ENCODE results near the gene SEPTIN2. TPM values are rescaled to one million over a fixed set of nuclear protein-coding genes. Genes with fewer than 3 reads are reported as not detected.

The SEPTIN2 gene
- total and polyA plus RNA-seq, 10 of the 15 experiments (the other 5 are each of a cell fraction or from before 2014, with no cell fraction given), result 169 to 474 (median 269) TPM

- TF ChIP-seq NKRF (conservative IDR thresholded peaks at IDR 0.05) (no peak), JUNB (IDR thresholded peaks at IDR 0.05) (peak; percentile 56)
- Histone ChIP-seq H3K27ac (ENCODE audit: control insufficient read depth, insufficient read depth) (peak overlapping the region; percentile 70), H3K4me1 (ENCODE audit: control insufficient read depth, insufficient read depth, low read length) (peaks cover 46% of the 10 kb centered on the region), H3K4me2 (ENCODE audit: control insufficient read depth, insufficient read depth) (peak overlapping the region; percentile 74), H2AFZ (ENCODE audit: control insufficient read depth, low read depth, low read length) (no peak overlapping the region), H3K9ac (ENCODE audit: control insufficient read depth, insufficient read depth, low read length) (no peak overlapping the region), H3K79me2 (ENCODE audit: control insufficient read depth, insufficient read depth, low read length) (peaks cover 41% of the 10 kb centered on the region), H3K4me3 (no peak overlapping the region), H3K9me3 (replicated peaks; ENCODE audit: control insufficient read depth, insufficient read depth, low read length) (no peaks in the 10 kb centered on the region; the same call in 2 of the 3 replicates), H4K20me1 (ENCODE audit: control insufficient read depth, insufficient read depth) (no peaks in the 10 kb centered on the region), H3K27me3 (replicated peaks in 1 of 2; ENCODE audit: control insufficient read depth in 2 of 2, insufficient read depth in 2 of 2, low read length in 1 of 2) (no peaks in the 10 kb centered on the region), H3K36me3 (ENCODE audit: control insufficient read depth in 2 of 2, insufficient read depth in 2 of 2, low read length in 1 of 2) (peaks cover 6 to 8% of the 10 kb centered on the region in 2 experiments)
- RAD21 ChIA-PET (ENCODE audit: unreplicated experiment), result interaction anchor here (1.3 to 7.2 kb wide), 7 partner anchors 10 to 503 kb away, joined by 3 to 98 read pairs (median 10); partner anchors contain the start of genes HDLBP and SEPTIN2
- POLR2A ChIA-PET, result interaction anchor here (0.9 to 5.9 kb wide), 8 partner anchors 9 to 59 kb away, joined by 3 to 58 read pairs (median 4); partner anchors contain the start of gene SEPTIN2
- intact Hi-C loops (cut with micrococcal nuclease; ENCODE audit: unreplicated experiment), result no loop called here
- in situ Hi-C loops (cut with MboI), result no loop called here
- CTCF ChIA-PET, result interaction anchor here (0.7 to 7.1 kb wide), 7 partner anchors 8 to 282 kb away, joined by 3 to 57 read pairs (median 5); no protein-coding TSS in a partner anchor
- SMC1A ChIA-PET (ENCODE audit: uncharacterized antibody, unreplicated experiment), result interaction anchor here (0.6 to 10.6 kb wide), 6 partner anchors 9 to 64 kb away, joined by 3 to 239 read pairs (median 5); no protein-coding TSS in a partner anchor
- WGBS (ENCODE audit: insufficient coverage, insufficient replicate concordance, low lambda C conversion rate, missing lambda C conversion rate), result 96% methylated on average over 1 of the region's 1 CpG
- no peak for ATAC-seq
- BruUV-seq (replicated peaks), result no TSS peak
- DNase-seq (ENCODE audit: low read depth, low spot score), result no peak
- no peak for FAIRE-seq
These were observed 59.6 kb downstream of the SEPTIN2 start for GRCh38 chr2:241375300-241375699.

GRCh38 chr2:241376808-241377207 lies 61.1 kb downstream of the SEPTIN2 start:
- FAIRE-seq, result peak; percentile 13
- ChIA-PET CTCF (interaction anchor here (1.2 to 7.1 kb wide), 2 partner anchors 15 to 19 kb away, joined by 4 to 46 read pairs; no protein-coding TSS in a partner anchor), POLR2A (no interaction called here), SMC1A (ENCODE audit: uncharacterized antibody, unreplicated experiment) (interaction anchor here (1.4 to 10.6 kb wide), 4 partner anchors 8 to 15 kb away, joined by 5 to 239 read pairs (median 23); no protein-coding TSS in a partner anchor), RAD21 (ENCODE audit: unreplicated experiment) (interaction anchor here (5.0 to 7.2 kb wide), 2 partner anchors 15 kb away, joined by 35 to 98 read pairs; no protein-coding TSS in a partner anchor)
- H3K27ac ChIP-seq (ENCODE audit: control insufficient read depth, insufficient read depth), result peak overlapping the region; percentile 55
- intact Hi-C loops (cut with micrococcal nuclease; ENCODE audit: unreplicated experiment), result no loop called here
- peaks cover 37% of the 10 kb centered on the region for H3K79me2 ChIP-seq (ENCODE audit: control insufficient read depth, insufficient read depth, low read length)
- H3K9me3 ChIP-seq (replicated peaks; ENCODE audit: control insufficient read depth, insufficient read depth, low read length), result no peaks in the 10 kb centered on the region; the same call in 2 of the 3 replicates
- no peak overlapping the region for H2AFZ ChIP-seq (ENCODE audit: control insufficient read depth, low read depth, low read length)
- H4K20me1 ChIP-seq (ENCODE audit: control insufficient read depth, insufficient read depth), result no peaks in the 10 kb centered on the region
- peak overlapping the region; percentile 52 for H3K4me2 ChIP-seq (ENCODE audit: control insufficient read depth, insufficient read depth)
- in situ Hi-C loops (cut with MboI), result no loop called here
- WGBS (ENCODE audit: insufficient coverage, insufficient replicate concordance, low lambda C conversion rate, missing lambda C conversion rate), result 48% methylated on average over 2 of the region's 2 CpGs
- peaks cover 46% of the 10 kb centered on the region for H3K4me1 ChIP-seq (ENCODE audit: control insufficient read depth, insufficient read depth, low read length)
- peak overlapping the region; percentile 35; the same call in 1 of the 2 replicates for H3K4me3 ChIP-seq
- no peaks in the 10 kb centered on the region for H3K27me3 ChIP-seq (replicated peaks in 1 of 2; ENCODE audit: control insufficient read depth in 2 of 2, insufficient read depth in 2 of 2, low read length in 1 of 2)
- DNase-seq (ENCODE audit: low read depth, low spot score), result no peak
- ATAC-seq, result peak; percentile 50
- H3K9ac ChIP-seq (ENCODE audit: control insufficient read depth, insufficient read depth, low read length), result peak overlapping the region; percentile 30
- peaks cover 6 to 8% of the 10 kb centered on the region in 2 experiments; a peak in 3 of 4 replicates for H3K36me3 ChIP-seq (ENCODE audit: control insufficient read depth in 2 of 2, insufficient read depth in 2 of 2, low read length in 1 of 2)
- no TSS peak for BruUV-seq (replicated peaks)
- TF ChIP-seq RAD51 (IDR thresholded peaks at IDR 0.05) (no peak), MTA2 (IDR thresholded peaks at IDR 0.05; ENCODE audit: low read depth) (no peak), SUZ12 (IDR thresholded peaks at IDR 0.05; ENCODE audit: unreplicated experiment) (no peak), SMAD5 (IDR thresholded peaks at IDR 0.05; ENCODE audit: low read depth) (no peak), CBX5 (IDR thresholded peaks at IDR 0.05; ENCODE audit: low read depth) (0 out of 2 replicates have a peak, but pooled peaks have one; percentile 42), ZNF217 (IDR thresholded peaks at IDR 0.05) (peak; percentile 70; the same call in 1 of the 2 replicates), IKZF1 (conservative IDR thresholded peaks at IDR 0.05) (no peak), KAT2A (conservative IDR thresholded peaks at IDR 0.05; ENCODE audit: control insufficient read depth, low read depth, low read length) (no peak), IKZF2 (IDR thresholded peaks at IDR 0.05) (0 out of 4 replicates have a peak, but pooled peaks of 1 of the 2 experiments have one; percentile 8), DPF2 (IDR thresholded peaks at IDR 0.05) (no peak), CTCF (IDR thresholded peaks at IDR 0.05 in 2 of 3, conservative IDR thresholded peaks at IDR 0.05 in 1 of 3; ENCODE audit: control insufficient read depth in 2 of 3, extremely low read depth in 1 of 3, insufficient read depth in 1 of 3, low read depth in 3 of 3, low read length in 3 of 3) (no peak), SIN3A (IDR thresholded peaks at IDR 0.05; ENCODE audit: low read depth, low read length) (no peak)

Data from GM12878 (cell line).